HepG2 (cell line): ENCODE data around the gene IL4I1. TPM values are rescaled to one million over a fixed set of nuclear protein-coding genes. Genes with fewer than 3 reads are reported as not detected.

Source experiments
- ATAC-seq: fragments of 200-7000 bp; cut with Tn5 transposase; 3 replicates; pipeline ENCODE4 v1.9.1; 2020; ENCODE audit warnings: mild to moderate bottlenecking, moderate library complexity
- BruUV-seq: library from RNA; stranded (reverse); fragments of 400-500 nt; replicated peaks from 2 replicates; lab custom pipeline; 2021; lab: Mats Ljungman, UMichigan
- CTCF ChIA-PET: fragments of 300-600 bp; formaldehyde crosslinking; extraction: SDS; loops from one replicate; lab custom pipeline; 2021; ENCODE audit warnings: low total read pairs, inconsistent platforms, low intra/inter-chr PET ratio; lab: Yijun Ruan, JAX
- POLR2A ChIA-PET: fragments of 350-600 bp; sonication (Branson Sonifier 250); formaldehyde crosslinking; loops from one replicate; lab custom pipeline; 2020; ENCODE audit warnings: antibody characterized with exemption, inconsistent platforms; lab: Yijun Ruan, JAX
- DNase-seq: peaks from one replicate; pipeline ENCODE4 v3.0.0-alpha.2; 2015; ENCODE audit warnings: low spot score
- FAIRE-seq: peaks from 3 replicates; lab custom pipeline; 2011; peaks lifted over from hg19 to GRCh38; lab: Jason Lieb, UNC
- H2AFZ ChIP-seq: one replicate; pipeline ENCODE4 v1.6.1; 2011; ENCODE audit warnings: low read length, inconsistent platforms
- H3K27ac ChIP-seq: fragments of 300-600 bp; 3 replicates; pipeline ENCODE4 v1.8.0; 2011; ENCODE audit warnings: mixed run types, mild to moderate bottlenecking, mixed read lengths, low read length, inconsistent platforms; ENCODE audit not compliant: insufficient read depth; ENCODE audit errors: extremely low read length
- H3K27me3 ChIP-seq, 2 experiments: fragments of 200-600 bp in 1 of 2; 2 replicates in 1 of 2; 3 replicates in 1 of 2; pipeline versions ENCODE4 v1.6.0 to v1.8.0; 2011; ENCODE audit warnings: low read length in 2 of 2, mild to moderate bottlenecking in 2 of 2, moderate library complexity in 2 of 2, inconsistent platforms in 1 of 2; ENCODE audit not compliant: insufficient read depth in 2 of 2, control insufficient read depth in 1 of 2
- H3K36me3 ChIP-seq, 2 experiments: fragments of 200-600 bp in 1 of 2; replicated peaks in 1 of 2; 2 replicates in 1 of 2; 3 replicates in 1 of 2; pipeline versions ENCODE4 v1.5.1 to v1.8.0; 2011; ENCODE audit warnings: low read length in 2 of 2, inconsistent platforms in 1 of 2; ENCODE audit not compliant: insufficient read depth in 2 of 2, control insufficient read depth in 1 of 2
- H3K4me1 ChIP-seq: 2 replicates; pipeline ENCODE4 v1.5.1; 2012; ENCODE audit warnings: low read length, inconsistent platforms; ENCODE audit not compliant: insufficient read depth
- H3K4me2 ChIP-seq: 2 replicates; pipeline ENCODE4 v1.6.0; 2011; ENCODE audit warnings: low read depth, low read length, inconsistent platforms
- H3K4me3 ChIP-seq, 3 experiments: fragments of 200-600 bp in 1 of 3; sonication (generic), shearing (Covaris generic) in 1 of 3; replicated peaks in 1 of 3; 2 replicates each; pipeline ENCODE4 v1.5.1; 2011 to 2016; ENCODE audit warnings: low read length in 3 of 3, inconsistent platforms in 2 of 3, low read depth in 2 of 3, mild to moderate bottlenecking in 2 of 3, control low read depth in 1 of 3, mixed read lengths in 1 of 3; ENCODE audit not compliant: insufficient read depth in 1 of 3
- H3K79me2 ChIP-seq: one replicate; pipeline ENCODE4 v1.6.1; 2011; ENCODE audit warnings: low read length, inconsistent platforms; ENCODE audit not compliant: insufficient read depth
- H3K9ac ChIP-seq: 2 replicates; pipeline ENCODE4 v1.6.0; 2011; ENCODE audit warnings: mild to moderate bottlenecking, low read depth, low read length, inconsistent platforms; ENCODE audit not compliant: insufficient read depth
- H3K9me3 ChIP-seq: 2 replicates; pipeline ENCODE4 v1.5.1; 2012; ENCODE audit warnings: mild to moderate bottlenecking, low read length
- H4K20me1 ChIP-seq: 2 replicates; pipeline ENCODE4 v1.6.0; 2011; ENCODE audit warnings: inconsistent platforms, mild to moderate bottlenecking, low read length, moderate library complexity; ENCODE audit not compliant: insufficient read depth
- CEBPB ChIP-seq: IDR thresholded peaks from 2 replicates; pipeline ENCODE4 v1.6.1; 2011; ENCODE audit warnings: low read depth, low read length, improper control_type of control experiment, borderline replicate concordance
- CEBPG ChIP-seq: IDR thresholded peaks from 2 replicates; pipeline ENCODE4 v1.6.1; 2016
- HNF4G ChIP-seq, 2 experiments: sonication (generic) in 1 of 2; formaldehyde crosslinking in 1 of 2; IDR thresholded peaks; 2 replicates each; pipeline versions ENCODE4 v1.4.0 to v1.6.1; 2011 to 2020; ENCODE audit warnings: borderline replicate concordance in 2 of 2, low read depth in 2 of 2, mild to moderate bottlenecking in 2 of 2, low read length in 1 of 2, missing genetic modification reagents in 1 of 2, moderate library complexity in 1 of 2
- MTF1 ChIP-seq: sonication (generic); formaldehyde crosslinking; IDR thresholded peaks from 2 replicates; pipeline ENCODE4 v1.5.0; 2020; ENCODE audit warnings: missing genetic modification reagents
- MYC ChIP-seq: sonication (generic); formaldehyde crosslinking; IDR thresholded peaks from 2 replicates; pipeline ENCODE4 v1.9.0; 2021; ENCODE audit warnings: missing genetic modification reagents, borderline replicate concordance
- MYNN ChIP-seq: sonication (generic); formaldehyde crosslinking; IDR thresholded peaks from 2 replicates; pipeline ENCODE4 v1.4.0; 2020; ENCODE audit warnings: mild to moderate bottlenecking, low read depth, missing genetic modification reagents
- NFYB ChIP-seq: sonication (generic); formaldehyde crosslinking; IDR thresholded peaks from 2 replicates; pipeline ENCODE4 v1.4.0; 2020; ENCODE audit warnings: missing genetic modification reagents
- WGBS: methylation state at CpG from one replicate; pipeline ENCODE4 v1.1.6; 2017; ENCODE audit warnings: low lambda C conversion rate; 5-methylcytosine and 5-hydroxymethylcytosine counted together
- in situ Hi-C: cut with HindIII; loops from 2 replicates; pipeline ENCODE4 v1.10.0; 2017; ENCODE audit warnings: low pct_unique_long_range_greater_than_20kb; ENCODE audit not compliant: extremely low pct_ligation_motif_present
- intact Hi-C: fragments of 100-400 bp; cut with micrococcal nuclease; formaldehyde crosslinking; loops from one replicate; pipeline ENCODE4 v1.10.0; 2022; ENCODE audit not compliant: unreplicated experiment
- polyA plus RNA-seq, 8 experiments: library from polyadenylated mRNA; depleted of rRNA in 3 of 8; stranded (reverse) in 7 of 8; unstranded in 1 of 8; fragments of >200 nt; fragmentation: Illumina TruSeq in 4 of 8; extraction: Trizol in 4 of 8; gene quantifications; 2 replicates each; pipeline versions ENCODE4 v1.2.1 to v1.2.3, GENCODE V29; 2011 to 2016; ENCODE audit warnings: low read depth in 4 of 8, missing spikeins in 1 of 8, mixed read lengths in 1 of 8; ENCODE audit not compliant: insufficient read depth in 1 of 8
- total RNA-seq, 5 experiments: library from RNA; depleted of rRNA; stranded (reverse); fragments of >200 nt; fragmentation: Illumina TruSeq; extraction: Trizol; gene quantifications; 2 replicates each; pipeline ENCODE4 v1.2.3, GENCODE V29; 2016; ENCODE audit warnings: low read depth in 1 of 5
- TF ChIP-seq, protein P1 (sequence below): sonication (generic); formaldehyde crosslinking; IDR thresholded peaks from 2 replicates; pipeline ENCODE4 v1.8.0; 2022; ENCODE audit warnings: mild to moderate bottlenecking, missing genetic modification reagents; ENCODE audit not compliant: insufficient replicate concordance
- TF ChIP-seq, protein P2 (sequence below): sonication (generic); formaldehyde crosslinking; IDR thresholded peaks from 2 replicates; pipeline ENCODE4 v1.5.1; 2020; ENCODE audit warnings: mild to moderate bottlenecking, missing genetic modification reagents, moderate library complexity

Gene IL4I1
- total and polyA plus RNA-seq, 2 of the 13 experiments (the other 11 are each of a cell fraction or from before 2014, with no cell fraction given): not detected

DNA sequence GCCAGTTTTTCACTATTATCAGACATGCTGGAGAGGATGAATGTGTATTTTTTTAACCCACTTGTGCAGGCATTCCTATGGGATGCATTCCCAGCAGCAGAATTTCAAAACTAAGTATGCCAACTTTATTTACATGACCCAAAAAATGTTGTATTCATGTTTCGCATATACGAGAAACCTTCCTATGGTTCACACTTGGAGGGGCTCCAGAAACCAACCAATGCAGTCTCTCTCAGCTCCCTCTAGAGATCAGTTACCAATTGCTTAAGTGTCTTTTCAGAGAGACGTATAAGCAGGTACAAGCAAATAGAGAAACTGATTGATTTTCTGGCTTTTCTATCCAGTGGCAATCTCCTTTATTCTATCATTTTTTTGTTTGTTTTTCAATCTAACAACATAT lies 51.3 kb downstream of the IL4I1 start (continued):
- TF ChIP-seq NFYB (CRISPR knock-in tag): no peak
- no peak for TF ChIP-seq MYNN (CRISPR knock-in tag)
- no peak for TF ChIP-seq MYC (CRISPR knock-in tag)
- TF ChIP-seq HNF4G (IDR thresholded peaks at IDR 0.05; ENCODE audit: borderline replicate concordance, low read depth, low read length): no peak
- no peak for TF ChIP-seq HNF4G (CRISPR knock-in tag; IDR thresholded peaks at IDR 0.05; ENCODE audit: borderline replicate concordance, low read depth)
- TF ChIP-seq, protein P1, sequence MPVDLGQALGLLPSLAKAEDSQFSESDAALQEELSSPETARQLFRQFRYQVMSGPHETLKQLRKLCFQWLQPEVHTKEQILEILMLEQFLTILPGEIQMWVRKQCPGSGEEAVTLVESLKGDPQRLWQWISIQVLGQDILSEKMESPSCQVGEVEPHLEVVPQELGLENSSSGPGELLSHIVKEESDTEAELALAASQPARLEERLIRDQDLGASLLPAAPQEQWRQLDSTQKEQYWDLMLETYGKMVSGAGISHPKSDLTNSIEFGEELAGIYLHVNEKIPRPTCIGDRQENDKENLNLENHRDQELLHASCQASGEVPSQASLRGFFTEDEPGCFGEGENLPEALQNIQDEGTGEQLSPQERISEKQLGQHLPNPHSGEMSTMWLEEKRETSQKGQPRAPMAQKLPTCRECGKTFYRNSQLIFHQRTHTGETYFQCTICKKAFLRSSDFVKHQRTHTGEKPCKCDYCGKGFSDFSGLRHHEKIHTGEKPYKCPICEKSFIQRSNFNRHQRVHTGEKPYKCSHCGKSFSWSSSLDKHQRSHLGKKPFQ (CRISPR knock-in tag): no peak
- TF ChIP-seq, all 625 proteins: peak for 0

DNA sequence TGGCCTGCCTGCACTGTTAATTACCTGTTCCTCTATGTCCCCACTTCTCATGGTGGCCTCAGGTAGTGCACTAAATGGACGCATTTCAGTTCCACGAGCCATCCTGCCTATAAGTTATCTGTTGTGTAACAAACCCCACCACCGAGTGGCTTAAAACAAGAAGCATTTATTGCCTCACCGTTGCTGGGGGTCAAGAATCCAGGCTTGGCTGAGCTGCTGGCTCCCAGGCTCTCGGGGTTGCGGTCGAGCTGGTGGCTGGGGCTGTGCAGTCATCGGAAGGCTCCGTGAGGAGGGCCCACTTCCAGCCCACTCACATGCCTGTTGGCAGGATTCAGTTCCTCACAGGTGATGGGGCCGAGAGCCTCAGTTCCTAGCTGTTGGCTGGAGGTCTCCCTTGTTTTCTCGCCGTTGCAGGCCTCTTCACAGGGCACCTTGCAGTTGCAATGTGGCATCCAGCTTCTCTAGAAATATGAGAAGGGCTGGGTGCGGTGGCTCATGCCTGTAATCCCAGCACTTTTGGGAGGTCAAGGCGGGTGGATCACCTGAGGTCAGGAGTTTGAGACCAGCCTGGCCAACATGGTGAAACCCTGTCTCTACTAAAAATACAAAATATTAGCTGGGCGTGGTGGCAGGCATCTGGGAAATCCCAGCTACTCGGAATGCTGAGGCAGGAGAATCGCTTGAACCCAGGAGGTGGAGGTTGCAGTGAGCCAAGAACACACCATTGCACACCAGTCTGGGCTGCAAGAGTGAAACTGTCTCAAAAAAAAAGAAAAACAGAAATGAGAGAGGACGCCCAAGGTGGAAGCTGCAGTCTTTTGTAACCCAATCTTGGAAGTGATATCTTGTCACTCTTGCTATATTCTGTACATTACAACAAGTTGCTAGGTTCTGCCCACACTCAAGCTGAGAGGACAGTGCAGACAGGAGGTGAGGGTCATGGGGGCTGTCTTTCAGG lies 52.3 kb downstream of the IL4I1 start:
- H3K4me1 ChIP-seq: peaks cover 12% of the 10 kb centered on the region
- H3K9me3 ChIP-seq: no peaks in the 10 kb centered on the region
- H3K27me3 ChIP-seq: no peaks in the 10 kb centered on the region
- no peak overlapping the region for H2AFZ ChIP-seq
- no TSS peak for BruUV-seq
- TF ChIP-seq, protein P2, sequence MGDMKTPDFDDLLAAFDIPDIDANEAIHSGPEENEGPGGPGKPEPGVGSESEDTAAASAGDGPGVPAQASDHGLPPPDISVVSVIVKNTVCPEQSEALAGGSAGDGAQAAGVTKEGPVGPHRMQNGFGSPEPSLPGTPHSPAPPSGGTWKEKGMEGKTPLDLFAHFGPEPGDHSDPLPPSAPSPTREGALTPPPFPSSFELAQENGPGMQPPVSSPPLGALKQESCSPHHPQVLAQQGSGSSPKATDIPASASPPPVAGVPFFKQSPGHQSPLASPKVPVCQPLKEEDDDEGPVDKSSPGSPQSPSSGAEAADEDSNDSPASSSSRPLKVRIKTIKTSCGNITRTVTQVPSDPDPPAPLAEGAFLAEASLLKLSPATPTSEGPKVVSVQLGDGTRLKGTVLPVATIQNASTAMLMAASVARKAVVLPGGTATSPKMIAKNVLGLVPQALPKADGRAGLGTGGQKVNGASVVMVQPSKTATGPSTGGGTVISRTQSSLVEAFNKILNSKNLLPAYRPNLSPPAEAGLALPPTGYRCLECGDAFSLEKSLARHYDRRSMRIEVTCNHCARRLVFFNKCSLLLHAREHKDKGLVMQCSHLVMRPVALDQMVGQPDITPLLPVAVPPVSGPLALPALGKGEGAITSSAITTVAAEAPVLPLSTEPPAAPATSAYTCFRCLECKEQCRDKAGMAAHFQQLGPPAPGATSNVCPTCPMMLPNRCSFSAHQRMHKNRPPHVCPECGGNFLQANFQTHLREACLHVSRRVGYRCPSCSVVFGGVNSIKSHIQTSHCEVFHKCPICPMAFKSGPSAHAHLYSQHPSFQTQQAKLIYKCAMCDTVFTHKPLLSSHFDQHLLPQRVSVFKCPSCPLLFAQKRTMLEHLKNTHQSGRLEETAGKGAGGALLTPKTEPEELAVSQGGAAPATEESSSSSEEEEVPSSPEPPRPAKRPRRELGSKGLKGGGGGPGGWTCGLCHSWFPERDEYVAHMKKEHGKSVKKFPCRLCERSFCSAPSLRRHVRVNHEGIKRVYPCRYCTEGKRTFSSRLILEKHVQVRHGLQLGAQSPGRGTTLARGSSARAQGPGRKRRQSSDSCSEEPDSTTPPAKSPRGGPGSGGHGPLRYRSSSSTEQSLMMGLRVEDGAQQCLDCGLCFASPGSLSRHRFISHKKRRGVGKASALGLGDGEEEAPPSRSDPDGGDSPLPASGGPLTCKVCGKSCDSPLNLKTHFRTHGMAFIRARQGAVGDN (CRISPR knock-in tag): peak; percentile 16; the same call in 1 of the 2 replicates
- 0 out of 2 replicates have a peak, but pooled peaks have one; percentile 43 for TF ChIP-seq CEBPG (CRISPR knock-in tag)
- TF ChIP-seq MTF1 (CRISPR knock-in tag): no peak
- TF ChIP-seq CEBPB: peak; percentile 89
- in situ Hi-C loops (no loop called here), intact Hi-C loops (no loop called here)
- H3K36me3 ChIP-seq: peaks cover 2 to 6% of the 10 kb centered on the region in 2 experiments; a peak in 2 of 5 replicates
- peak; percentile 29 for DNase-seq
- FAIRE-seq: peak; percentile 47
- no peak overlapping the region for H3K9ac ChIP-seq
- CTCF ChIA-PET: no interaction called here
- H3K4me3 ChIP-seq: peak overlapping the region in 1 of 3 experiments; percentile 44; a peak in 1 of 6 replicates
- peak; percentile 74 for ATAC-seq
- WGBS: 53% methylated on average over 9 of the region's 18 CpGs
- H4K20me1 ChIP-seq: no peaks in the 10 kb centered on the region
- peak overlapping the region; percentile 62 for H3K4me2 ChIP-seq
- H3K79me2 ChIP-seq: no peaks in the 10 kb centered on the region
- H3K27ac ChIP-seq: peak overlapping the region; percentile 34
- POLR2A ChIA-PET: no interaction called here
